Fibroblast of pulmonary artery (primary cell): ENCODE results near the gene SAMD4A.

ENCODE experiments used
- DNase-seq: peaks from one replicate; pipeline ENCODE4 v3.0.0-alpha.2; 2010; ENCODE audit warnings: low read depth
- H3K4me3 ChIP-seq: replicated peaks from 2 replicates; pipeline ENCODE4 v1.5.1; 2011; ENCODE audit warnings: low read depth, mild to moderate bottlenecking, control low read depth, low read length, moderate library complexity
- CTCF ChIP-seq: IDR thresholded peaks from 2 replicates; pipeline ENCODE4 v1.5.1; 2011; ENCODE audit warnings: mild to moderate bottlenecking, control low read depth, low read length, inconsistent platforms; ENCODE audit errors: missing control alignments

SAMD4A gene

GRCh38 chr14:54564868-54565784, 1.8 kb upstream of the SAMD4A start:
- H3K4me3 ChIP-seq, result peak overlapping the region; percentile 78
- peak; percentile 2 for TF ChIP-seq CTCF

DNA sequence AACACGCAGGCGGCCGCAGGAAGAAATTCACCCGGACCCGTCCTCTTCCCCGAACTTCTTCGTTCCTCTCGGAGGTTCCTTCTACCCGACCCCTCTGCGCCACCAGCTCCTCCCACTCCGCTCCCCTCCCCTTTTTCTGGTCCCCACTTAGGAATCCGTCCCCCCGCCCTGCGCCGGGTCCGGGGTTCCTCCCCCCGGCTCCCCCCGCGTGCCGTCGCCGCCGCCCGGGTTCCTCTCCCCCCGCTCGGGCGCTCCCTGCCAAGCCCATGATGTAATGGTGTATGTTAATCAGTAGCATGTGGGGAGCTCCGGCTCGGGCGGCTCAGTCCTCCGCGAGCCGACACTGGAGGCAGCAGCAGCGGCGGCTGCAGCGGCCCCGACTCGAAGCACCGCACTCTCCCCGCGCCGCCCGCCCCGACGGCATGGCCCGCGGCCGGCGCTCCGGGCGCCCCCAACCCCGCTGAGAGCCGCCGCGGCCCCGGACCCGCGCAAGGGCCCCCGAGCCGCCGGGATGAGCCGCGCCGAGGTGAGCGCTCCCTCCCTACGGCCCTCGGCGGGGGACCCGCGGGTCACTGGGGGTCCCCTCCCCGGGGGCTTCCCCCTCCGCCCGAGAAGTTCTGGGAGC, 1.0 kb upstream of the SAMD4A start:
- TF ChIP-seq CTCF, result no peak
- DNase-seq, result peak; percentile 87
- H3K4me3 ChIP-seq, result peak overlapping the region; percentile 78

More at GRCh38 chr14:54564868-54565784, 1.8 kb upstream of the SAMD4A start:
- DNase-seq, result peak; percentile 78

GRCh38 chr14:54567224-54567638, 303 bp downstream of the SAMD4A start:
- no peak for TF ChIP-seq CTCF
- DNase-seq, result no peak
- peak overlapping the region; percentile 78 for H3K4me3 ChIP-seq

DNA sequence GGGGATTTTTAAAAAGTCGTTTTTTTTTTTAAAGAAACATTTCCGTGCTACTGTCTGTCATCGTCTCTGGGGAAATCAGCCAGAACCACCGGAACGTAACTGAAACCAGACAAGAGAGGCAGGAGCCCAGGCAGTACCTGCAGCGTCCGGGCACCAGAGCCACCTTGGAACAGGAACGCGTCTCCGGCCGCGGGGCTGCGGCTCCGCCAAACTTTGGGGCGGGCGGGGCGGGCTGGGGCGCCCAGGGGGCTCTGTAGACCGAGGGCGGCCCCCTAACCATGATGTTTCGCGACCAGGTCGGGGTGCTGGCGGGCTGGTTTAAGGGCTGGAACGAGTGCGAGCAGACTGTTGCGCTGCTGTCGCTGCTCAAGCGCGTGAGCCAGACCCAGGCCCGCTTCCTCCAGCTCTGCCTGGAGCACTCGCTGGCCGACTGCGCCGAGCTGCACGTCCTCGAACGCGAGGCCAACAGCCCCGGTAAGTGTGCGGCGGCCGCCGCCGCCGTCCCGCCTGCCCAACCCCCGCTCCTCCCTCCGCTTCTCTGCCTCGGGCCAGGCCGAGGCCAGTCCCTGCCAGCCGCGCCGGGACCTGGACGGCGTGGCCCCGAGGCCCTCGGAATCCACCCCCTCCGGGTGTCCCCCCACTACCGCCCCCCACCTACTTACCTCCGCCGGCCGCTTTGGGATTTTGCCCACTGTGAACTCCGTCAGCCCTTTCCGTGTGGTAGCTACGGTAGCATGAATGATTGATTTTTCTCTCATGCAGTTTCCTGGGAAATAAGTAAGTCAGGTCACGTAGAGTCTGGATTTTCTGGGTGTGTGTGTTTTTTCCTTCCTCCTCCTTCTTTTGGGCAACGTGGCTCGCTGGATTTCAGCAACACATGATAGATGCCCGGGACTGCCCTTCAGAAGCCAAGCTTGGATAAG, 972 bp downstream of the SAMD4A start:
- peak; percentile 62 for DNase-seq
- H3K4me3 ChIP-seq, result peak overlapping the region; percentile 78
- no peak for TF ChIP-seq CTCF

DNA sequence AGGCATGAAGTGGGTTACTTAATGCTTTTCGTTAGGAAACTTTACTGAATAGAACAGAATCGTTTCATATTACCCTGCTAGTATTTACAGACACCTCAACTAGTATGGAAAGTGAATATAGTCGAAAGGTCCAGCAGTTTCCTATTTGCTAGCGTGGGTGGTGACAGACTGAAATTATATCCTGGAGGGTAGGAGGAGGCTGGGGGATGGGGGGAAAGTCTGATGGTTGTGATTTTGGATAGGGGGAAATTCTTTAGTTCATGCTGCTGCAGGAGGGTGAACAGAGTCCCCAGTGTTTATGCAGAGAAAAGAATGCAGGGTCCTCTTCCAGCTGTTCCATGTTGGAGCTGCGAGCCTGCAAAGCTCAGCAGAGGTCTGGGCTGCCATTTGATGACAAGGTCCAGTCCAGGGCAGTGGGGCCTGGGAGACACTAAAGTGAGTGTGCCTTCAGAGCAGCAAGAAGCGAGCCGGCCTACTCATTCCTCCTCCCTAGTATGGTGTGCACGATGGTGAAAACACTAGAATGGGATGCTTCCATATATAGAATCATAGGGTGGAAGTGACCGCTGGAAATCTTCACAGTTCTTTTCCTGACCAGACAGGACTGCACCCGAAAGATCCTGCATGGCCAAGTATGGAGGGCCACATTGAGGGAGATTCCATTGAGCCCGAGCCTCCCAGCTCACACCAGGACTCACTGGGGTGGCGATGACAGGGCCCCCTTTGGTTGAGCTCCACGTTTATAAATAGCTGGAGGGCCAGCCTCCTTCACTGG, 2.1 kb downstream of the SAMD4A start:
- TF ChIP-seq CTCF, result no peak
- peak overlapping the region; percentile 78 for H3K4me3 ChIP-seq

GRCh38 chr14:54570047-54570446, 3.1 kb downstream of the SAMD4A start:
- no peak for TF ChIP-seq CTCF
- H3K4me3 ChIP-seq, result no peak overlapping the region
- no peak for DNase-seq

More for the DNA sequence above, 2.1 kb downstream of the SAMD4A start:
- no peak for DNase-seq
